DMS153 treated with DMSO at 0.1 percent for 48 hours (cell line): ENCODE results near the gene ELOVL1.
"Not testable (repeated sequence)": the region's sequence is repeated elsewhere in the genome, so short reads cannot be mapped to it uniquely, and the experiment has no call there.

Experiments used
- DNase-seq: peaks from one replicate; lab custom pipeline; 2025; ENCODE audit not compliant: unreplicated experiment; lab: John Stamatoyannopoulos, UW

Gene ELOVL1

DNA sequence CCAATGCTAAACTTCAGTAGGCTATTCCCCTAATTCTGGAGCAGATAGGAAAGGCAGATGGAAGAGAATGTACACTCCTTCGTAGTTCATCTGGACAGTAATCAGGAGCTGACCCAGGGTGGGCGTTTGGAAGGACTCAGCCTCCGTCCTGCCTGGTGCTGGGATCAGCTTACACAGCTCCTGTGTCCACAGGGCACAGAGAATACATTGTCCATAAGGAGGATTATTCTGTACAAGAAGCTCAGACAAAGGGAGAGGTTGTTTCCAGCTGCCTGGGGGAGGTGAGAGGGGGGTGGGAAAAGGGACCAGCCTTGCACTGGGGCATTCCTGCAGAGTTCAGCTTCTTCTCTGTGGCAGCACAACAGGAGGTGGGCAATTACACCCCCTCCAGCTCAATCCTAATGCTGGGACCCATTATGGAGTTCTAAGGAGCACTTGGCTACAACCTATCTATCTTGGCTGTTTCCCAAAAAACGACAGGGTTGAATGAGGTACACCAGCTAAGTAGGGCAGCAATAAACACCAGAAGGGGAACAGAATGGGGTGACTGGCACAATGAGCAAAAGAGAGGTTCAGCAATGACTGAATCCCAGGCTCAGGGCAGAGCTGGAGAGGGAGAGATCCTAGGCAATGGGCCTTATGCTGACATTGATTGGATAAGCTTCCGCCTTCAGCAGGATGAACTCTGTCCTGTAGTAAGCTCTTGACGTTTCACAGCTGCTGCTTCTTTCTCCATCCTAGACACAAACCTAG lies 14.4 kb upstream of the ELOVL1 start:
- DNase-seq, result no peak

DNA sequence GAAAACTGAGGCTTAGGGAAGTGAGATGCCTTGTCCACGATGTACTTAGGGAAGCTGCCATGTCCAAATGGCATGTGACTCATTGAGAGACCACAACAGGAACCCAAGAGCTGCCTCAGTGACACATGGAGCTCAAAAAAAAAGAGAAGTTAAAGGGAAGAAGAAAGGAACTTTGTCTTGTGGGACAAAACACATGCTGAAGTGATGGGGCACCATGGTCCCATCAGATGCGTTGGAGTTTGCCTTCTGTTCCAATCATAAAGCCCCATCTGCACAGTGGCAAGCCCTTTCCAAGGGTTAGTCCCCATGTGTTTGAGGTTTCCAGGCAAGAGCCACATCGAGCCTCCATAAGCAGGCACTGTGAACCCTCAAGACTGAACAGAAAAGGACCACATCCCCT lies 13.8 kb upstream of the ELOVL1 start:
- no peak for DNase-seq

DNA sequence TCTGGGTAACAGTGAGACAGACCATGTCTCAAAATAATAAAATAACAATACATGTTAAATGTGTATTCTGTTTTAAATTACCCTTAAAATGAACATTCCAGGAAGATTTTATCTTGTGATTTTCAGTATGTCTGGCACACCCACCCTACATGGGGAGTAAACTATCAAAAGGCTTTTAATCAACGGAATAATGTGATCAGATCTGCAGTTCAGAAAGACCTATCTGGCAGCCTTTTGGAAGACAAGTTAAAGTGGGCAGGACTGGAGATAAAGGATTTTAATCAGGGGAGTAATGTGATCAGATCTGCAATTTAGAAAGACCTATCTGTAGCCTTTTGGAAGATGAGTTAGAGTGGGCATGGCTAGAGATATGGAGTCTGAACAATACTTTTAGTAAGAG lies 11.7 kb upstream of the ELOVL1 start:
- no peak for DNase-seq

DNA sequence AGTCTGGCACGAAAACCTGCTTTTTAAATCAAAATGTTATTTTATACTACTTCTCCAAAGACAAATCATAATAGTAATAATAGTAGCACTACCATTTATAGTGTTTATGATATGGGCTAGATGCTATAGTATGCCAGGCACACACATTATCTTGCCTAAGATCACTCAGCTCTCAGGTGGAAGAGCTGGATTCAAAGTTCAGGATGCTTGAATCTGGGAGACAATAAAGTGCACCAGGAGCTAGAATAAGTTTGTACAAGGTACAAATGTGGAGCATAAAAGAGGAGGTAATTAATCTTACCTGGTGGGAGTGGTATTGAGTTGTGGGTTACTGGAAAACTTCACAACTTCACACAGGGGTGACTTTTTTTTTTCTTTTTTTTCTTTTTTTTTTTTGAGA lies 10.0 kb upstream of the ELOVL1 start:
- no peak for DNase-seq

DNA sequence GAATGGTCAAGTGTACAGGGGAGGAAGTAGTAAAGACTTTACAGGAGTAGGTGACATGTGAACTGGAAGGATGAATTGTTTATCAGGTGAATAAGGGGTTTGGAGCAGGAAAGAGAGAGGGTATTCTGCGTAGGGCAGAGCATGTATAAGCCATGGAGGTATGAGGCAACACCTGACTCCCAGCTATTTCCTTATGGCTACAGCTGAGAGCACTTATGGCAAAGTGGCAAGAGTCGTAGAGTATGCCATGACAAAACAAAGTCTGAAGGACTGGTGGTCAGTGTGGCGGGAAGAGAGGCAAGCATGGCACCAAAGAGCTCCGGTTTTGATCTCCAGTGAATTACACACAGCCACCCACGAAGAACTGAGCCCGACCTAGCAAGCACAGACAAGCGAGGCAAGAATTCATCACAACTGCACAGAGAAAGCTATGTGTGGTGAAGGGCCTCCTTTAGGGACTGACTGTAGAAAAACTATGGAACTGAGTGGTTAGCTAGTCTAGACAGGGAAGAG lies 9.0 kb upstream of the ELOVL1 start:
- DNase-seq, result no peak

DNA sequence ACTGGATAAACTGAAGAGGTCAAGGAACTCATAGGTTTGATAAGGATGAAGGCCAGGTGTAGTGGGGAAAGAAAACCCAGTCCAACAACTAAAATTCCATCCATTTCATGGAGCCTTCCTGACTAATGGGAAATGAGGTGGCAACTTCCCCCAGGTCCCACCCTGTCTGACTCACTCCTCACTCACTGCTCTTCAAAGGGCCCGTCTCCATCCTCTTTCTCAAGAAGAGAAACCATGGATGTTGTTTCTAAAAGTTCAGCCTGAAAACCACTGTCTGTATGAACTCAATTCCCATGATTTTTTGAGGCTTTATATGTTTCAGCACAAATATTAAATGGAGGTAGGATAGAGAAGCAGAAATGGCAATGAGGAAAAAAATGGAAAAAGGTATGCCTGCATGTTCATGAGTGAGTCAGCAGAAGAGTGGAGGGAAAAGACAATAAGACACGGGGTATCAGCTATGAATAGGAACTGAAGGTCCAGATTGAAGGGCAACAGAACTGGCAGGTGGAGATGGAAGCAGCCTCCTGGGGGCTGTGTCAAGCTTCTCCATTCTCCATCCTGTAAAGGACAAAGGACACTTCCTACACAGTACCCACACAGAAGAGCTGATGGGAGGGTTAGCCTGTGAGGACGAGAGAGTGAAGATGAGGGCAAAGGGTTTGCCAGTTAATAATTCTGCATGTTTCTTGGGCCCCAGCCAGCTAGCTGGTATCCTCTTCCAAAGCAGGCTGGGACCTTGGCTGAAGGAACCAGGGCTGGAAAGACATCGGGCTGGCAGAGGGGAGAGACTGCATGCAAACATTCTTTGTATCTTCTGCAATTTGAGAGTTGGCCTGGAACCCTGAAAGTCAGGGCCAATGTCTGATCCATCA lies 5.5 kb upstream of the ELOVL1 start:
- no peak for DNase-seq

DNA sequence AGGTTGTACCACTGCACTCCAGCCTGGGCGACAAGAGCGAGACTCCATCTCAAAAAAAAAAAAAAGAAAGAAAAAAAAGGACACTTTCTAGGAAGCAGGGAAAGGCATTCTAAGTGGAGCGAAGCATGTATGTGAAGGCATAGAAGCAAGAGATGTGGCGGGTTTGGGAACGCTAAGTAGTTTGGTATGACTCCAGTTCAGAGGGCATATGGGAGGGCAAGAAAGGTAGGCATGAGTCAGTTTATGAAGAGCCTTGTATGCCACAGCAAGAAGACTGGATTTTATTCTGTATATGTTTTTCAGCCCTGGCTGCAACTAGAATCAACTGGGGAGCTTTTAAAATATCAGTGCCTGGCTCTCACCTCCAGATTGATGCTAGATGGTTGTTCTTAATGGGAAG lies 4.4 kb upstream of the ELOVL1 start:
- DNase-seq, result no peak

DNA sequence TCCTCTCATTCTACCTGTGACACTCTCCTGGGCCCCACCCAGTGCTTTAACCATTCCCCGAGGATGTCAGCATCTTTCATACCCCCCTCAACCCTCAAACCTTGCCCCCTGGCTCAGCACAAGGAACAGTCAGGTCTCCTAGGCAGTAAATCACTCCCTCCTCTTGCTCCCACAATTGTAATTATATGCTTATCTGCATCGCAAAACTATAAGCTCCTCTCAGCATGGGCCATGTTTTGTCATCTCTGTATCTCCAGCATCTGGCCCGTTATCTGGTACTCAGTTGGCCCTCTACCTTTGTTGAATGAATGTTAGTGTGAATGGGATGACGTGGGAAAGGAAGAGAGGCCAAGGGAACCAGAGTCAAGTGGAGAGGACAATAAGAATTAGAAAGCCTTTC lies 2.8 kb upstream of the ELOVL1 start:
- peak; percentile 6 for DNase-seq

- DNase-seq, result not testable (repeated sequence)
Observed at GRCh38 chr1:43369779-43370178, 2.0 kb upstream of the ELOVL1 start.

- no peak for DNase-seq
Observed at GRCh38 chr1:43368646-43369020, 822 bp upstream of the ELOVL1 start.

GRCh38 chr1:43367026-43367903 lies 546 bp downstream of the ELOVL1 start:
- DNase-seq, result no peak

GRCh38 chr1:43366601-43367025 lies 1.2 kb downstream of the ELOVL1 start:
- DNase-seq, result no peak

- peak; percentile 12 for DNase-seq
Observed at GRCh38 chr1:43366179-43366578, 1.6 kb downstream of the ELOVL1 start.

GRCh38 chr1:43365678-43366077 lies 2.1 kb downstream of the ELOVL1 start:
- DNase-seq, result no peak

- no peak for DNase-seq
Observed at GRCh38 chr1:43363935-43364525, 3.8 kb downstream of the ELOVL1 start.

GRCh38 chr1:43363283-43363934 lies 4.4 kb downstream of the ELOVL1 start:
- no peak for DNase-seq

GRCh38 chr1:43360616-43361015 lies 7.2 kb downstream of the ELOVL1 start:
- DNase-seq, result no peak

GRCh38 chr1:43359696-43360095 lies 8.1 kb downstream of the ELOVL1 start:
- DNase-seq, result no peak

DNA sequence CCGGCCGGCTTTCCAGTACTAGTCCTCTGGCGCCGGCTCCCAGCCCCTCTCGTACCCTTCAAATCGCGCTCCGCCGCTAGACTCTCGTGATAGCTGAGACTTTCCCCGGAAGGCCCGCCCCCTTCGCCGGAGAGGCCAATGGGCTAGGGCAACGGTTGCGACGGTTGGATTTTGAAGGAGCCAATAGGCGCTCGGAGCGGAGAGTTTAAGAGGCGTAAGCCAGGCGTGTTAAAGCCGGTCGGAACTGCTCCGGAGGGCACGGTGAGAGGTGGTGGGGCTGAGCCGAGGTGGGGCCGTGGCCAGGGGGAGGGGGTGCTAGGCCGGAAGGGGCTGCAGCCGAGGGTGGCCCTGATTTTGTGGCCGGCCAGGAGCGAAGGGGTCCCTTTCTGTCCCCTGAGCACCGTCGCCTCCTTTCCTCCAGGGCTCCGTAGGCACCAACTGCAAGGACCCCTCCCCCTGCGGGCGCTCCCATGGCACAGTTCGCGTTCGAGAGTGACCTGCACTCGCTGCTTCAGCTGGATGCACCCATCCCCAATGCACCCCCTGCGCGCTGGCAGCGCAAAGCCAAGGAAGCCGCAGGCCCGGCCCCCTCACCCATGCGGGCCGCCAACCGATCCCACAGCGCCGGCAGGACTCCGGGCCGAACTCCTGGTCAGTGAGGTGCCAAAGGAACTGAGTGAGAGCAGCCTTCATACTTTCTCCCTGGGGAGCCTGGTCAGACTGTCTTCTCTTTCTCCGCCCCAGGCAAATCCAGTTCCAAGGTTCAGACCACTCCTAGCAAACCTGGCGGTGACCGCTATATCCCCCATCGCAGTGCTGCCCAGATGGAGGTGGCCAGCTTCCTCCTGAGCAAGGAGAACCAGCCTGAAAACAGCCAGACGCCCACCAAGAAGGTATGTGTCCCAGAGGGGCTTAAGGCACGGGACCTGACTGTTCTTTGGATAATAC lies 8.8 kb downstream of the ELOVL1 start, which contains the start of gene CDC20:
CDC20 (plus strand) TSS at position 236 of the 948 bp plus-strand sequence; CDS start at position 471, 235 bp downstream.
- peak; percentile 99 for DNase-seq
